ENCODE data around the gene SAT2. TPM values are rescaled to one million over a fixed set of nuclear protein-coding genes. Genes with fewer than 3 reads are reported as not detected.
"Not testable (repeated sequence)": the region's sequence is repeated elsewhere in the genome, so short reads cannot be mapped to it uniquely, and the experiment has no call there.

The SAT2 gene
- polyA plus RNA-seq, 6 donors from 2014 or later = 34.2 to 42.5 (median 35.9) TPM

GRCh38 chr17:7651097-7651664 lies 23.6 kb upstream of the SAT2 start:
- ATAC-seq (ENCODE audit: low read depth in 2 of 2) (peak in 1 of 2 donors; percentile 3), DNase-seq (no peak)
- peak overlapping the region in 2 of 6 donors; percentile 46 to 68 for H3K27ac Mint-ChIP-seq
- H3K4me1 Mint-ChIP-seq = peaks cover 17 to 22% (median 19%) of the 10 kb centered on the region in 3 donors
- H3K36me3 Mint-ChIP-seq = no peaks in the 10 kb centered on the region
- peak overlapping the region; percentile 82 to 96 (median 86) for H3K4me3 Mint-ChIP-seq
- H3K9me3 Mint-ChIP-seq = no peaks in the 10 kb centered on the region
- H3K27me3 Mint-ChIP-seq = peaks cover 21 to 65% (median 62%) of the 10 kb centered on the region in 3 donors

GRCh38 chr17:7650509-7651096 lies 23.0 kb upstream of the SAT2 start, which contains the start of gene ATP1B2:
Gene ATP1B2 (plus strand): TSS chr17:7650926. CDS start chr17:7651519, 593 bp downstream.
- Mint-ChIP-seq H3K27me3 (peaks cover 21 to 69% (median 67%) of the 10 kb centered on the region in 3 donors), H3K9me3 (no peaks in the 10 kb centered on the region), H3K4me1 (peaks cover 17 to 22% (median 20%) of the 10 kb centered on the region in 3 donors), H3K36me3 (no peaks in the 10 kb centered on the region), H3K27ac (peak within 1 kb of the TSS in 5 of 6 donors; percentile 46 to 88 (median 61)), H3K4me3 (peak within 1 kb of the TSS; percentile 84 to 96 (median 90))
- DNase-seq = peak; percentile 68
- ATAC-seq (ENCODE audit: low read depth in 2 of 2) = peak; percentile 91 to 92

- peak overlapping the region in 1 of 8 donors; percentile 40 for H3K4me3 Mint-ChIP-seq
Measured at GRCh38 chr17:7647018-7647417, 19.4 kb upstream of the SAT2 start.

GRCh38 chr17:7646457-7646856 lies 18.8 kb upstream of the SAT2 start:
- Mint-ChIP-seq H3K9me3 (peaks cover 0 to 4% (median 0%) of the 10 kb centered on the region in 7 donors), H3K36me3 (no peaks in the 10 kb centered on the region), H3K4me3 (no peak overlapping the region), H3K4me1 (peaks cover 22 to 27% (median 23%) of the 10 kb centered on the region in 3 donors), H3K27me3 (peaks cover 10 to 44% (median 30%) of the 10 kb centered on the region in 3 donors), H3K27ac (no peak overlapping the region)
- DNase-seq = no peak
- no peak for ATAC-seq (ENCODE audit: low read depth in 2 of 2)

More at GRCh38 chr17:7647018-7647417, 19.4 kb upstream of the SAT2 start:
- Mint-ChIP-seq H3K36me3 (no peaks in the 10 kb centered on the region), H3K27me3 (peaks cover 10 to 48% (median 35%) of the 10 kb centered on the region in 3 donors), H3K27ac (no peak overlapping the region), H3K9me3 (no peaks in the 10 kb centered on the region), H3K4me1 (peaks cover 23 to 27% (median 23%) of the 10 kb centered on the region in 3 donors)
- no peak for DNase-seq
- no peak for ATAC-seq (ENCODE audit: low read depth in 2 of 2)

GRCh38 chr17:7644775-7645174 lies 17.2 kb upstream of the SAT2 start:
- Mint-ChIP-seq H3K27me3 (peaks cover under 1 to 27% (median 14%) of the 10 kb centered on the region in 3 donors), H3K9me3 (peaks cover 0 to 4% (median 0%) of the 10 kb centered on the region in 7 donors), H3K36me3 (no peaks in the 10 kb centered on the region), H3K4me3 (peak overlapping the region in 1 of 8 donors; percentile 51), H3K4me1 (peaks cover 6 to 14% (median 7%) of the 10 kb centered on the region in 3 donors), H3K27ac (peak overlapping the region in 1 of 6 donors; percentile 13)
- no peak for DNase-seq
- ATAC-seq (ENCODE audit: low read depth in 2 of 2) = peak; percentile 40 to 47

GRCh38 chr17:7641635-7642034 lies 14.0 kb upstream of the SAT2 start:
- H3K27me3 Mint-ChIP-seq; ATAC-seq (ENCODE audit: low read depth in 2 of 2); DNase-seq; H3K36me3 Mint-ChIP-seq; H3K9me3 Mint-ChIP-seq: not testable (repeated sequence)
- Mint-ChIP-seq H3K4me1 (peaks cover 5 to 13% (median 6%) of the 10 kb centered on the region in 3 donors), H3K4me3 (peak overlapping the region in 2 of 8 donors; percentile 22 to 34), H3K27ac (peak overlapping the region in 1 of 6 donors; percentile 26)

- ATAC-seq (ENCODE audit: low read depth in 2 of 2) = no peak
- Mint-ChIP-seq H3K27ac (no peak overlapping the region), H3K27me3 (peaks cover 2 to 8% (median 3%) of the 10 kb centered on the region in 3 donors), H3K4me3 (no peak overlapping the region), H3K4me1 (peaks cover 5 to 10% (median 6%) of the 10 kb centered on the region in 3 donors), H3K36me3 (no peaks in the 10 kb centered on the region), H3K9me3 (peaks cover 0 to 4% (median 0%) of the 10 kb centered on the region in 7 donors)
- no peak for DNase-seq
Measured at GRCh38 chr17:7640783-7641182, 13.2 kb upstream of the SAT2 start.

GRCh38 chr17:7636163-7636562 lies 8.5 kb upstream of the SAT2 start:
- Mint-ChIP-seq H3K4me1 (no peaks in the 10 kb centered on the region), H3K27ac (no peak overlapping the region), H3K4me3 (no peak overlapping the region), H3K36me3 (no peaks in the 10 kb centered on the region), H3K27me3 (peaks cover 3 to 14% (median 12%) of the 10 kb centered on the region in 3 donors), H3K9me3 (no peaks in the 10 kb centered on the region)
- ATAC-seq (ENCODE audit: low read depth in 2 of 2) (no peak), DNase-seq (no peak)

GRCh38 chr17:7634384-7634783 lies 6.8 kb upstream of the SAT2 start:
- Mint-ChIP-seq H3K27me3 (peaks cover 3 to 14% (median 12%) of the 10 kb centered on the region in 3 donors), H3K9me3 (no peaks in the 10 kb centered on the region), H3K4me3 (no peak overlapping the region), H3K4me1 (no peaks in the 10 kb centered on the region), H3K36me3 (no peaks in the 10 kb centered on the region), H3K27ac (no peak overlapping the region)
- no peak for ATAC-seq (ENCODE audit: low read depth in 2 of 2)
- DNase-seq = no peak

- Mint-ChIP-seq H3K27me3 (peaks cover 0 to 14% (median 12%) of the 10 kb centered on the region in 3 donors), H3K4me3 (no peak overlapping the region), H3K27ac (peak overlapping the region in 1 of 6 donors; percentile 10), H3K9me3 (no peaks in the 10 kb centered on the region), H3K36me3 (no peaks in the 10 kb centered on the region), H3K4me1 (no peaks in the 10 kb centered on the region)
- ATAC-seq (ENCODE audit: low read depth in 2 of 2) (no peak), DNase-seq (no peak)
Measured at GRCh38 chr17:7633093-7633492, 5.5 kb upstream of the SAT2 start.

GRCh38 chr17:7632492-7632894 lies 4.9 kb upstream of the SAT2 start:
- ATAC-seq (ENCODE audit: low read depth in 2 of 2) = peak; percentile 27 to 32
- Mint-ChIP-seq H3K27me3 (peaks cover 0 to 14% (median 12%) of the 10 kb centered on the region in 3 donors), H3K4me1 (peaks cover 0 to 2% (median 0%) of the 10 kb centered on the region in 3 donors), H3K4me3 (peak overlapping the region in 1 of 8 donors; percentile 37), H3K27ac (peak overlapping the region in 1 of 6 donors; percentile 57), H3K9me3 (no peaks in the 10 kb centered on the region), H3K36me3 (no peaks in the 10 kb centered on the region)
- no peak for DNase-seq

- Mint-ChIP-seq H3K36me3 (no peaks in the 10 kb centered on the region), H3K27ac (peak overlapping the region in 3 of 6 donors; percentile 57 to 69 (median 66)), H3K27me3 (peaks cover 0 to 14% (median 12%) of the 10 kb centered on the region in 3 donors), H3K4me3 (peak overlapping the region in 1 of 8 donors; percentile 37), H3K9me3 (no peaks in the 10 kb centered on the region), H3K4me1 (peaks cover 5 to 10% (median 5%) of the 10 kb centered on the region in 3 donors)
- ATAC-seq (ENCODE audit: low read depth in 2 of 2) = no peak
- no peak for DNase-seq
Measured at GRCh38 chr17:7631398-7632380, 4.1 kb upstream of the SAT2 start.

Data from naive B cell (primary cell).